ENCODE measurements around the gene TMEM229B.

TMEM229B gene

DNA sequence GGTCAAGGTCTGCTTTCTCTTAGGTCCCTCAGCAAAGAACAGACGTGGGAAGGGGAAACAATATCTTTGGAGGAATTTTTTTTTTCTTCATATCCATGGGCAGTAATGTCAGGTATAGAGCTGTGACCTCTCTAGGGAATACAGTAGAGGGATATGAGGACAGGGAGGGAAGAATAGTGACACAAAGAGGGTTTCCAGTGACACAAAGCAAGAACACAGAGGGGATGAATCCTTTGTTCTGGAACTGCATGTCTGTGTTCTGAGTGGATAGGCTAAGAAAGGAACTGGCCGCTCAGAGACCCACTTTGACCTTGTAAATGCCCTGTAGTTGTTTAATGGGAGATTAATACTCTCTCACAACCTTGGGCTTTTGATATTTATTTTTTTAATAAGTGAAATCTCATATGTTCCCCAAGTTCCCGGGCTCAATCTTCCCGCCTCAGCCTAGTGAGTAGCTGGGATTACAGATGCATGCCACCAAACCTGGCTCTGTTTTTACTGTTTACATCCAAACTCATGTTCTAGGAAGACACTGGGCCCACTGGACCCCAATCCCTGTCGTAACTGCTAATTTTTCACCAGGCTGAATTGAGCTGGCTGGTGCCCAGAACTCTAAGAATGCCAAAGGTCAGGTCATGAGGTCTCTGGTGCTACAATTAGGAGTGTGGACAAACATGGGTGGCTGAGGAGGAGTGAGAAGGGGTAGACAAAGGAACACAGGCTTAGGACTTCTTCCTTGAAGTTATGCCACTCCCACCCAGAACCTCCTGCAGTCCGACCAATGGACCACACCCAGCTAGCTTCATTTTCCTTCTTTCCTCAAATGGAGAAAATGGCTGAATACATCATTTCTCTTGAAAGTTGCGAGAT lies 35.5 kb upstream of the TMEM229B start:
- H3K36me3 Mint-ChIP-seq, result no peaks in the 10 kb centered on the region
- no peak overlapping the region for H3K4me3 Mint-ChIP-seq
- ATAC-seq, result no peak
- H3K4me1 Mint-ChIP-seq, result no peaks in the 10 kb centered on the region
- H3K27ac Mint-ChIP-seq, result no peak overlapping the region
- no peaks in the 10 kb centered on the region for H3K9me3 Mint-ChIP-seq
- no peak for DNase-seq (ENCODE audit: low spot score in 2 of 2)

DNA sequence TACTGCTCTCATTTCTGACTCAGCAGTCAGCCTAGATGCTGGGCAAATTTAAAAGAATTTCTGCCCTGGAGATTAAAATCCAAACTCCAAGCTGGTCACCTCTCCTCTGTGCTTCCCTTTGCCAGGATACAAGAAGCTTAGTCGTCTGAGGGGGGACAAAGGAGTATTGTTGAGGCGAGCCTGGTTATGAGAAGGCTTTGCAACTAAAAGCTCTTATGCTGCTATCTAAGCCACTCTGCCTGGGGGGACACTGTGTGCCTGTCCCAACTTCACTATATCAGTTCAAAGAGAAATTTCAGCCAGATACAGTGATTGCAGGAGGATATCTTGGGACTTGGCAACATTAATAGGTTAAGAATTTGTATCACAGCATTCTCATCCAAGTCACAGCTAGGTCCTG lies 33.7 kb upstream of the TMEM229B start:
- H3K9me3 Mint-ChIP-seq, result no peaks in the 10 kb centered on the region
- no peak overlapping the region for H3K4me3 Mint-ChIP-seq
- no peak overlapping the region for H3K27ac Mint-ChIP-seq
- no peak for ATAC-seq
- H3K36me3 Mint-ChIP-seq, result no peaks in the 10 kb centered on the region
- DNase-seq (ENCODE audit: low spot score in 2 of 2), result no peak
- no peaks in the 10 kb centered on the region for H3K4me1 Mint-ChIP-seq

DNA sequence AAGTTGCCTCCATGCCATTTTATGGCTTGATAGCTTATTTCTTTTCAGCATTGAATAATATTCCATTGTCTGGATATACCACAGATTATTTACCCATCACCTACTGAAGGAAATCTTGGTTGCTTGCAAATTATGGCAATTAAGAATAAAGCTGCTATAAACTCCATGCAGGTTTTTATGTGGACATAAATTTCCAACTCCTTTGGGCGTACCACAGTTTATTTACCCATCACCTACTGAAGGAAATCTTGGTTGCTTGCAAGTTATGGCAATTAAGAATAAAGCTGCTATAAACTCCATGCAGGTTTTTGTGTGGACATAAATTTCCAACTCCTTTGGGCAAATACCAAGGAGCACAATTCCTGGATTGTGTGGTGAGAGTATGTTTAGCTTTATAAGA lies 32.0 kb upstream of the TMEM229B start:
- no peaks in the 10 kb centered on the region for H3K9me3 Mint-ChIP-seq
- H3K4me3 Mint-ChIP-seq, result no peak overlapping the region
- DNase-seq (ENCODE audit: low spot score in 2 of 2) (no peak), ATAC-seq (no peak)
- H3K4me1 Mint-ChIP-seq, result no peaks in the 10 kb centered on the region
- no peak overlapping the region for H3K27ac Mint-ChIP-seq
- H3K36me3 Mint-ChIP-seq, result no peaks in the 10 kb centered on the region

DNA sequence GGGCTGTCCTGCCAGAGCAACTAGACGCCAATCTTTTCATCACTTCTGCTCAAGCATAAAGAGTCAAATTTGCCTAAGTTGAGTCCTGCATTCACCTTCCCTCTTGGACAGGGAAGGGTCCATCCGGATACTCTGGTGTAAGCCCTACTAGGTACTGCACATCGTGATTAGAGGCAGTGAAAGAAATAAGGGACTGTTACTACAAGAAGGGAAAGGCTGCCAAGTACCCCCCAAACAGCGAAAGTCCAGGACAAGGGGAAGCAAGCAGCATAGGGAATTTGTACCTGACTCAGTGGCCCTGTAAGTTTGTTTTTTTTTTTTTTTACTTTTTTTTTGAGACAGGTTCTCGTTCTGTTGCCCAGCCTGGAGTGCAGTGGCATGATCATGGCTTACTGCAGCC lies 30.9 kb upstream of the TMEM229B start:
- no peaks in the 10 kb centered on the region for H3K9me3 Mint-ChIP-seq
- ATAC-seq, result no peak
- no peak for DNase-seq (ENCODE audit: low spot score in 2 of 2)
- H3K36me3 Mint-ChIP-seq, result no peaks in the 10 kb centered on the region
- no peak overlapping the region for H3K27ac Mint-ChIP-seq
- no peak overlapping the region for H3K4me3 Mint-ChIP-seq
- H3K4me1 Mint-ChIP-seq, result peaks cover 5% of the 10 kb centered on the region

DNA sequence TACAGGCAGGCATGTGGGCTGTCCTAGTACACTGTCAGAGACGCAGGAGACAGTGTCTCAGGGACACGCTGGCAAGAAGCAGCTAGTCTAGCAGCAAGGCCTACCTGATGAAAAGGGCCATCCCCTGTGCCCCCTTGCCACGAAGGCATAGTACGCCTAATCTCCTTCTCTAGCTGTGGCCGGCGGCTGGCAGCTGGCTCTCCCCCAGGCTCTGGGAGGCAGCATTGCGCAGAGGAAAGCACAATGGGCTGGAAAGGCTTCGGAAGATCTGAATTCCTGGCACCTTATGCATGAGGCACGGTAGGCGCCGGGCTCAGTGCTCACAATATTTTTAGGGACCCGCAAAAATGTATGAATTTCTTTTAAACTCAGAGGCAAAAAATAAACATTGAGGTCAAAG lies 28.6 kb upstream of the TMEM229B start:
- H3K4me3 Mint-ChIP-seq, result no peak overlapping the region
- H3K27ac Mint-ChIP-seq, result no peak overlapping the region
- H3K36me3 Mint-ChIP-seq, result no peaks in the 10 kb centered on the region
- H3K4me1 Mint-ChIP-seq, result peaks cover 16% of the 10 kb centered on the region
- DNase-seq (ENCODE audit: low spot score in 2 of 2), result no peak
- no peak for ATAC-seq
- no peaks in the 10 kb centered on the region for H3K9me3 Mint-ChIP-seq

DNA sequence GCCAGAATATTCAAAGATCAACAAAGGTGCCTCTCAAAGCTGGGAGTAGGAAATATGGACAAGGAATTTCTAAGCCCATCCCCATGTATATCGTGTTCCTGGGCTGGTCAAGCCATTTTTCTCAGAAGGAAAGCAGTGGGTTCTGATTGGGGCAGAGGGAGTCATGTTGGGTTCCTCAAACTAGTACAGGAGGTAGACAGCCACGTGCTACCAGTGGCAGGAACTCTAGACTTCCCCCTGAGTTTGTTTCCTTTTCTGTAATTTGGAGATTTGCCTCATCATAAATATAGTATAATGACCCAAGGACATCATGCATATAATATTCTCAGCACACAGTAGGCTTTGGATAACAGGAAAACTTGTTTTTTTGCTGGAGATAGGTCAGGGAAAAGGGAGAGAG lies 28.2 kb upstream of the TMEM229B start:
- ATAC-seq (no peak), DNase-seq (ENCODE audit: low spot score in 2 of 2) (no peak)
- Mint-ChIP-seq H3K4me3 (peak overlapping the region; percentile 81), H3K9me3 (no peaks in the 10 kb centered on the region), H3K27ac (no peak overlapping the region), H3K36me3 (no peaks in the 10 kb centered on the region), H3K4me1 (peaks cover 17% of the 10 kb centered on the region)

DNA sequence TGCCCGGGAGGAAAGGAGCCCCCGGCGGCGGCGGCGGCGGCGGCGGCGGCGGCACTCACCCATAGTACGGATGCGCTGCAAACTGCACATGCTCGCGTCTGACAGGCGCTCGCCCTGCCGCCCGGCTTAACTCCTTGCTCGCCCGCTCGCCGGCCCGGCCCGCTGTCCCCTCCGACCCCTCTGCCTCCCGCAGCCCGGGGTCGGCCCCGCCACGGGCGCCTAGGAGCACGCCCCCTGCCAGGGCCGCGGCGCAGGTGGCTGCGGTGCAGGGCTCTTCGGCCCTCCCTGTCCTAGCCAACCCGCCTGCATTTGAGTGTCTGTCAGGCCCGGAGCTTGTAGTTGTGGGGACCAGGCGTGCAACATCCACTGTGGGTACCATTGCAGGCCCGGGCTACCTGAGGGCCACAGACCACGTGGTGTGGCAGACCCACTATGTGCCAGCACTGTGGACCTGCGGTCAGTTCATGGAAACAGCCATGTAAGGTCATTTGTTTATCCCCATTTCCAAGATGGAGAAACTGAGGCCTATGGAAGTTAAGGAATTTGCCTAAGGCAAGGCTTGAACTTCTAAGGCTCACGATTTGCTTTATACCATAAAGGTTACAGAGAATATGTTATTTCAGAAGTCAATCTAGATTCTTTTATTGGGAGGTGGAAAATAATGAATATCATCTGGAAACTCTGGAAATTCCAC lies 27.0 kb upstream of the TMEM229B start:
- peak; percentile 23 to 69 for DNase-seq (ENCODE audit: low spot score in 2 of 2)
- H3K4me1 Mint-ChIP-seq, result peaks cover 21% of the 10 kb centered on the region
- H3K4me3 Mint-ChIP-seq, result peak overlapping the region; percentile 81
- H3K9me3 Mint-ChIP-seq, result no peaks in the 10 kb centered on the region
- H3K27ac Mint-ChIP-seq, result no peak overlapping the region
- peak; percentile 79 for ATAC-seq
- no peaks in the 10 kb centered on the region for H3K36me3 Mint-ChIP-seq

DNA sequence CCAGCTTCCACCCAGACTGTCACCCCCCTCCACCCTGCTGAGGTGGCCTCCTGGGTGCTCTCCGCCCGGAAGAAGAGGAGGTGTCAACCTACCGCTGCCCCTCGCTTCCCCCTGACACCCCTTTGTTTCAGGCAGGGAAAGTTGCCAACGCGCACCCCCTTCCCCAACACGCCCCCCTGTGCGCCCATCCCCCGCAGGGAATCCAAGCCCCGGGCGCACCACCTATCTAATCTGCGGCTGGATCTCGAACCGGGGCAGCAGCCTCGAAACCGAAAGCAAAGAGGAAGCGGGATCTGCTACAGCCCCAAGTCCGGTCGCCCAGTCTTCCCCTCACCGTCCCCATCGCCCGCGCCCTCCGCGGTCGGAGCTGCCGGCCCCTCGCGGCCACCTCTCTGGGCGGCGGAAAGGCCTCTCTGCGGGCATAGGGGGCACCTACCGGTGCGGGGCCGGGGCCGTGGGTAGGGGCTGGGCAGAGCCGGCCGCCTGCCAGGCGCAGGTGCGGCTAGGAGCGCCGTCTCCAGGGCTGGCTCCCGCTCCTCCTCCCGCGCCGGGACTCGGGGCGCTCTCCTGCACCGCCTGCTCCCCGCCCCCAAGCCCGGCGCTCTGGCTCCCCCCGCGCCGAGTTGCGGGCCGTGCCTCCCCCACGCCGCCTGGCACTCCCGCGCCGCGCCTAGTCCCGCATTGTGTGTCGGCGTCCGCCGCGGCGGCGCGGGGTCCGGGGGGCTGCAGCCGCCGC lies 26.3 kb upstream of the TMEM229B start:
- peak overlapping the region; percentile 73 for H3K27ac Mint-ChIP-seq
- H3K4me1 Mint-ChIP-seq, result peaks cover 21% of the 10 kb centered on the region
- H3K9me3 Mint-ChIP-seq, result no peaks in the 10 kb centered on the region
- H3K36me3 Mint-ChIP-seq, result no peaks in the 10 kb centered on the region
- peak; percentile 16 to 67 for DNase-seq (ENCODE audit: low spot score in 2 of 2)
- peak; percentile 74 for ATAC-seq
- H3K4me3 Mint-ChIP-seq, result peak overlapping the region; percentile 81

DNA sequence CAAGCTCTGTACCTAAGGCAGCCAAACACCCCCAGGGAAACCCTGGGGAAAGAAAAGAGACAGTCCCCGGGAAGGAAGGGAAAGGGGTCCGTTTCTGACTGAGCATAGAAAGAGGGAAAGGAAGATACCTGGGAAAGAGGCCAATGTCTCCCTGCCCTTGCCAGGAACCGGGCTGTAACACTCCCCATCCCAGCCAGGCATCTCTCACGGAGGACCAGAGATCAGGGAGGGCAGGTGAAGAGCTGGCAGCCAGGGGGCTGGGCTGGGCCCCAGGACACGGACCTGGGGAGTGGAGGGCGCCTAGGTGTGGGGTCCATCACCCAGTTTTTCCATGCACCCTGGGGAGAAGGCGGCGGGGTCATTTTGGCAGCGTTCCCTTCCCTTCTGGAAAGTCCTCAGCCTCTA lies 25.7 kb upstream of the TMEM229B start:
- ATAC-seq (no peak), DNase-seq (ENCODE audit: low spot score in 2 of 2) (no peak)
- Mint-ChIP-seq H3K4me3 (peak overlapping the region; percentile 81), H3K4me1 (peaks cover 21% of the 10 kb centered on the region), H3K27ac (peak overlapping the region; percentile 73), H3K9me3 (no peaks in the 10 kb centered on the region), H3K36me3 (no peaks in the 10 kb centered on the region)

DNA sequence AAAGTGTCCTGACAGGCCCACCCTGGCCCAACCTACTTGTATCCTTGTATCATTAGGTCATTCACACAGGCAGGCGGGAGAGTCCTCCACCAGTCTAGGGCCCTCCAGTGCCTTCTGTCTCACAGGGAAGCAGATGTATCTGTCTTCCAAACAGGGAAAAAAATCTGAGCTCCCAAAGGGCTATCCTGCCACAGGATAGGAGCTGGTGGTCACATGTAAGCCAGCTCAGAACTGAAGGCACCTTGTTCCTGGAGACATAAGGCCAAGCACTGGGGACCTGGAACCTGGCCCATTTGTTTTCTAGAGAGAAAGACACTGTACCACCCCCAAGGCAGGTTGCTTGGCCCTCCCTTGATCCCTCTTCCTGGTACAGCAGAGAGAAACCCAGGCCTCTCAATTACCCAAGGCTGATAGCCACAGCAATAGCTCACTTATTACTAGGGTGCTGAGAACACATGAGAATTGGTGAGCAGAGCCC lies 25.1 kb upstream of the TMEM229B start:
- Mint-ChIP-seq H3K4me3 (peak overlapping the region; percentile 81), H3K27ac (peak overlapping the region; percentile 73), H3K9me3 (no peaks in the 10 kb centered on the region), H3K36me3 (no peaks in the 10 kb centered on the region), H3K4me1 (peaks cover 21% of the 10 kb centered on the region)
- DNase-seq (ENCODE audit: low spot score in 2 of 2), result no peak
- ATAC-seq, result no peak

DNA sequence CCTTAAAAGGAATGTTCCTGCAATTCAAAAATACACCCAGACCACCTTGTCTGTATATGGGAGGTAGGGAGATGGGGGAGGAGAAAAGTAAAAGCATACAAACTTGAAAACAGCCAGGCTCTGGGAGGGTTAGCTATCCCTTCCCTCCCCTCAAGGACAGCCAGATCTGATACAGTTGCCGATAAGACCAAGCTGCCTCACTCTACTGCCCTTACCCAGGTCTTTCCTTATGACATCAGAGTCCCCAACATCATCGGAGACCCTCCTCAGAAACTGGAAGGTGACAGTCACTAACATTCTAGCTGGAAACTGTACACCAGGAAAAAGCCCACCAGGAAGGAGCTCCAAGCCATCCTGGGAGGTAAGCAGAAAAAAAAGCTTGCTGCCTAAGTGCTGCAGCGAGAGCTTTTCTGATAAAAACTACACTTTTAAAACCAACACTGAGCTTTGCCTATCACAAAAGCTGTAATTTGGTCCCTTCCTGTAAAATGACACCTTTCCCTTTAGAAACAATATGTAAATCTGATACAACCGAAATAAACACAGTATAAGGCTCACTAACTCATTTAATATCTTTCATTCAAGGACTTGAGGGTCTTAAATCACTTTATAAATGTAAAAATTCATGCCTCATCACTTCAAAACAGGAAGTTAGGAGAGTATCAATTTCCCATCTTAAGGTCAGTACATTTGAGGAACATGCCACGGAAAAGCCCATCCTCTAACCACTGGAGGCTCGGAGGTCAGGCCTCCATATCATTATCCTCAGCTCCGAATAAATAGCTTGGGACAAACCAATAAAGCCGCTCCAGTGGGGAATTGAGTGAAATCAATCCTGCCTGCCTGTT lies 24.2 kb upstream of the TMEM229B start:
- H3K27ac Mint-ChIP-seq, result peak overlapping the region; percentile 73
- H3K36me3 Mint-ChIP-seq, result no peaks in the 10 kb centered on the region
- no peak for DNase-seq (ENCODE audit: low spot score in 2 of 2)
- no peak for ATAC-seq
- H3K4me3 Mint-ChIP-seq, result no peak overlapping the region
- H3K4me1 Mint-ChIP-seq, result peaks cover 21% of the 10 kb centered on the region
- no peaks in the 10 kb centered on the region for H3K9me3 Mint-ChIP-seq

DNA sequence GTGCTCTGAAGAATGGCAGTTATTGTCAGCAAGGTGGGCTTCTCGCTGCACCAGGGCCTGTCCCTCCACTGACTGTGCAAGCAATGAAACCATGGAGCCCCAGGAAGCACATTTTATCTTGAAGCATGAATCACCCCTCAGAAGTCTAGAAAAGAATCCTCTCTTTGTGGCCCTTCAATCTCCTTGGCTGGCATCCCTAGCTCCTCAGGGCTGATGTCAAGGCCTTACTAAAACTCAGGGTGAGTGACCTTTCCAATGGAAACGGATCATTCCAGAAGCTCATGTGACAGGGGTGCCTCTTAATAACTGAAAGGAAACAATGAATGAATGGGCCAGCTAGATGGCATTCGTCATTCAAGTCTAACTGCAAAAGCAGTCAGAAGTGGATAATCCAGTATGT lies 22.3 kb upstream of the TMEM229B start:
- ATAC-seq (no peak), DNase-seq (ENCODE audit: low spot score in 2 of 2) (no peak)
- Mint-ChIP-seq H3K36me3 (no peaks in the 10 kb centered on the region), H3K4me1 (peaks cover 21% of the 10 kb centered on the region), H3K4me3 (no peak overlapping the region), H3K27ac (peak overlapping the region; percentile 10), H3K9me3 (no peaks in the 10 kb centered on the region)

DNA sequence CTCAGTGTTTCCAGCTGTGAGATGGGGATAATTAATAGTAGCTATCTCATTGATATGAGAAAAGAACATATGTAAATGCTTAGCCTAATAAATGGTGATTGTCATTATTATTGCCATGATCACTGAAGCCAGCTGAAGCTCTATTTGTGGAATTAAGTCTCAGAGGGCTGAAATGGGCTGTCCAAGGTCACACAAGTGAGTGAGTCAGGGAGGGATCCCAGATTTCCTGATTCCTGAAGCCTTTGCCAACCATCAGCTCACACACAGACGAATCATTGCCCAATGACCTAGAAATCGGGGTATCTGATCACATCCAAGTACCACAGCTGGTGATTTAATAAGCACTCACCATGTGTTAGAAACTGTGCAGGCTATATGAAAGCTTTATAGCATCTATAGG lies 21.6 kb upstream of the TMEM229B start:
- no peak for DNase-seq (ENCODE audit: low spot score in 2 of 2)

DNA sequence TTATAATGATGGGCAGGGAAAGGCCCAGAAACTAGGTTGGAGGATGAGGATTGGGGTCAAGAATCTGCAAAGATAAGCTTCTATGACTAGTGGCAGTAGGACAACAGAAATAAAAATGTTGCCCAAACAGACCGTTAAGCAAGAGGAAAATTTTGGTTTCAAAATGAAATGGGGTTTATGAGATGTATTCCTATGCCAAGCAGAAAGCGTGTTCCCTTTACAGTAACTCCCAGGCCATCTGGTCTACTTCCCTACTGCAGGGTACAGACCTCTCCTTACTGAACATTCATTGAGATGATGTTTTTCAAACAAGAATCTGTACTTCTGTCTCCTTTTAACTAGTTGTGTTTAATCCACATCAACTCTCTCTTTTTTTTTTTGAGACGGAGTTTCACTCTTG lies 20.4 kb upstream of the TMEM229B start:
- DNase-seq (ENCODE audit: low spot score in 2 of 2) (no peak), ATAC-seq (no peak)
- H3K36me3 Mint-ChIP-seq, result no peaks in the 10 kb centered on the region
- no peak overlapping the region for H3K27ac Mint-ChIP-seq
- no peak overlapping the region for H3K4me3 Mint-ChIP-seq
- no peaks in the 10 kb centered on the region for H3K9me3 Mint-ChIP-seq
- peaks cover 12% of the 10 kb centered on the region for H3K4me1 Mint-ChIP-seq

More for the DNA sequence above, 21.6 kb upstream of the TMEM229B start:
- Mint-ChIP-seq H3K4me3 (no peak overlapping the region), H3K27ac (no peak overlapping the region), H3K4me1 (peaks cover 21% of the 10 kb centered on the region), H3K9me3 (no peaks in the 10 kb centered on the region), H3K36me3 (no peaks in the 10 kb centered on the region)
- no peak for ATAC-seq

DNA sequence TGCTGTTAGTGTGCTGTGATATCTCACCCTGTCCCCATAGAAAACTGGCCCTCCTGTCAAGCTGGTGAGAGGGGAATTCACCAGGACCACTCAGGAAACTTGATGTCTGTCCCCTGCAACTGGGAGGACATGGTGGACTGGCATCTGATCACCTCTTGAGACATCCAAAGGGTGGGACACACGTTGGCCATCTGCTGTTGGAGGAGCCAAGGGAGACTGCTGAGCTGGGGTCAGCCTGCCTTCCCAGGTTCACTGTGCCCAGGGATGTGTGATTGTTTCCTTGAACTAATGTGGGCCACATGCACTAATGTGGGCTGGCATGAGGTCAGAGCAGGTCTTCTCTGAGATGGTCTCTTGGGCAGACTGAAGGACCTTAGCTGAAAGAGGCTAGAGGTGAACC lies 16.7 kb upstream of the TMEM229B start:
- DNase-seq (ENCODE audit: low spot score in 2 of 2) (no peak), ATAC-seq (no peak)
- Mint-ChIP-seq H3K4me1 (no peaks in the 10 kb centered on the region), H3K9me3 (no peaks in the 10 kb centered on the region), H3K27ac (peak overlapping the region; percentile 76), H3K36me3 (peaks cover 5% of the 10 kb centered on the region), H3K4me3 (no peak overlapping the region)
